Thoracic aorta (tissue), 2 donors: ENCODE data around the gene EMID1. TPM values are rescaled to one million over a fixed set of nuclear protein-coding genes. Genes with fewer than 3 reads are reported as not detected.

Experiments
- ATAC-seq: fragments of 150-250 bp; one replicate; pipeline ENCODE4 v1.8.0; 2017; ENCODE audit warnings: low read depth; ENCODE audit not compliant: insufficient number of reproducible peaks, low FRiP score
- DNase-seq: peaks from one replicate; pipeline ENCODE4 v3.0.0-alpha.2; 2020; ENCODE audit warnings: low spot score
- H3K27ac ChIP-seq, 2 donors: fragments of 200-600 bp; sonication (generic); 1 replicate in 1 of 2; 2 replicates in 1 of 2; pipeline ENCODE4 v1.5.1; 2016; ENCODE audit warnings: mild to moderate bottlenecking in 2 of 2, moderate library complexity in 2 of 2
- H3K27me3 ChIP-seq: fragments of 200-600 bp; sonication (generic); replicated peaks from 2 replicates; pipeline ENCODE4 v1.6.0; 2016; ENCODE audit warnings: mild to moderate bottlenecking; ENCODE audit not compliant: insufficient read depth
- H3K36me3 ChIP-seq: fragments of 200-600 bp; sonication (generic); one replicate; pipeline ENCODE4 v1.5.1; 2016
- H3K4me1 ChIP-seq, 2 donors: fragments of 200-600 bp; sonication (generic); 1 replicate in 1 of 2; 2 replicates in 1 of 2; pipeline versions ENCODE4 v1.5.1 to v1.6.0; 2016; ENCODE audit warnings: low read depth in 2 of 2, mild to moderate bottlenecking in 1 of 2; ENCODE audit not compliant: control insufficient read depth in 1 of 2
- H3K4me3 ChIP-seq: fragments of 200-600 bp; sonication (generic); 2 replicates; pipeline ENCODE4 v1.5.1; 2016; ENCODE audit warnings: mild to moderate bottlenecking
- H3K9me3 ChIP-seq: fragments of 200-600 bp; sonication (generic); 2 replicates; pipeline ENCODE4 v1.5.1; 2016
- total RNA-seq, 2 donors: library from RNA; depleted of rRNA; stranded (reverse); fragments of >200 nt; gene quantifications; one replicate each; pipeline versions ENCODE4 v1.1.0 to v1.2.3, GENCODE V29; 2016
- TF ChIP-seq, protein P1 (sequence below): fragments of 200-600 bp; sonication (generic); IDR thresholded peaks from one replicate; pipeline ENCODE4 v1.5.1; 2019; ENCODE audit warnings: antibody characterized with exemption

EMID1 gene
- total RNA-seq, 2 donors from 2014 or later, result 0.27 TPM; not detected in 1

DNA sequence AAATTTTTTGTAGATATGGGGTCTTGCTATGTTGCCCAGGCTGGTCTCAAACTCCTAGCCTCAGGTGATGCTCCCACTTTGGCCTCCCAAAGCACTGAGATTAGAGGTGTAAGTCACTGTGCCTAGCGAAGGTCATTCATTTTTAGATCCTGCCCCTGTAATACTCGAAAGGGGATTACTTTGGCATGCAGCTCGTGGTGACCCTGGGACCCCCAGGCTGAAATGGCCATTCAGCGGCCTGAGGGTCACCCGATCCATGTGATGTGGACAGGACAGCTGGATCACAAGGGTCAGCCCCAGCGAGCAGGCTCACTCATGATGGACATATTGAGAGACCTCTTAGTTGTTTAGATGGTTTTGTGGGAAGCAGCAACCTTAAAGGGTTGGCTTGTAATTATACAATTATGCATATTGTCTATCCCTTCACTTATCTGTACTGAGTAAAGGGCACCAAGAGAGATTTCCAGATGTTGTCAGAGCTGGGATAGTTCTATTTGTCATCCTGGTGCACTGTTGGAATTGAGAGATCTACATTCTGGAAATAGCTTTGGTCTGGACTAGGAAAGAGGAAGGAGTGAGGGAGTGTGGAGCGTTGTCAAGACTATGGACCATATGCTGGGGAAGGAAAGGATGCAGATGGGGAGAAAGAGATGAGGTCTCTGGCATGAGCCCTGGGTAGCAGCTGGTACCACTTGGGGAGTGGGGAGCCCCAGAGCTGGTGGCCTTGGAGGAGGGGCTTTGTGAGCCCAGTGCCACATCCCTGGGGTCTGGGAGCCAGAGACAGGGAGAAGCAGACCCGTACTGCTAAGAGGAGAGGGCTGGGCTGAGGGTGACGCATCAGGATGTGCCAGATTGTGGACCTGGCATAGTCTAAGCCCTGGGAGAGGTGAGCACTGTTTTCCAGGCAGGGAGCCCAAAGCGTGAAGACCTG lies 46.5 kb downstream of the EMID1 start:
- Histone ChIP-seq H3K9me3 (no peaks in the 10 kb centered on the region), H3K27me3 (no peaks in the 10 kb centered on the region), H3K4me1 (no peaks in the 10 kb centered on the region), H3K36me3 (no peaks in the 10 kb centered on the region), H3K27ac (no peak overlapping the region), H3K4me3 (no peak overlapping the region)
- no peak for ATAC-seq
- TF ChIP-seq, protein P1, sequence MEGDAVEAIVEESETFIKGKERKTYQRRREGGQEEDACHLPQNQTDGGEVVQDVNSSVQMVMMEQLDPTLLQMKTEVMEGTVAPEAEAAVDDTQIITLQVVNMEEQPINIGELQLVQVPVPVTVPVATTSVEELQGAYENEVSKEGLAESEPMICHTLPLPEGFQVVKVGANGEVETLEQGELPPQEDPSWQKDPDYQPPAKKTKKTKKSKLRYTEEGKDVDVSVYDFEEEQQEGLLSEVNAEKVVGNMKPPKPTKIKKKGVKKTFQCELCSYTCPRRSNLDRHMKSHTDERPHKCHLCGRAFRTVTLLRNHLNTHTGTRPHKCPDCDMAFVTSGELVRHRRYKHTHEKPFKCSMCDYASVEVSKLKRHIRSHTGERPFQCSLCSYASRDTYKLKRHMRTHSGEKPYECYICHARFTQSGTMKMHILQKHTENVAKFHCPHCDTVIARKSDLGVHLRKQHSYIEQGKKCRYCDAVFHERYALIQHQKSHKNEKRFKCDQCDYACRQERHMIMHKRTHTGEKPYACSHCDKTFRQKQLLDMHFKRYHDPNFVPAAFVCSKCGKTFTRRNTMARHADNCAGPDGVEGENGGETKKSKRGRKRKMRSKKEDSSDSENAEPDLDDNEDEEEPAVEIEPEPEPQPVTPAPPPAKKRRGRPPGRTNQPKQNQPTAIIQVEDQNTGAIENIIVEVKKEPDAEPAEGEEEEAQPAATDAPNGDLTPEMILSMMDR, result no peak
- no peak for DNase-seq

DNA sequence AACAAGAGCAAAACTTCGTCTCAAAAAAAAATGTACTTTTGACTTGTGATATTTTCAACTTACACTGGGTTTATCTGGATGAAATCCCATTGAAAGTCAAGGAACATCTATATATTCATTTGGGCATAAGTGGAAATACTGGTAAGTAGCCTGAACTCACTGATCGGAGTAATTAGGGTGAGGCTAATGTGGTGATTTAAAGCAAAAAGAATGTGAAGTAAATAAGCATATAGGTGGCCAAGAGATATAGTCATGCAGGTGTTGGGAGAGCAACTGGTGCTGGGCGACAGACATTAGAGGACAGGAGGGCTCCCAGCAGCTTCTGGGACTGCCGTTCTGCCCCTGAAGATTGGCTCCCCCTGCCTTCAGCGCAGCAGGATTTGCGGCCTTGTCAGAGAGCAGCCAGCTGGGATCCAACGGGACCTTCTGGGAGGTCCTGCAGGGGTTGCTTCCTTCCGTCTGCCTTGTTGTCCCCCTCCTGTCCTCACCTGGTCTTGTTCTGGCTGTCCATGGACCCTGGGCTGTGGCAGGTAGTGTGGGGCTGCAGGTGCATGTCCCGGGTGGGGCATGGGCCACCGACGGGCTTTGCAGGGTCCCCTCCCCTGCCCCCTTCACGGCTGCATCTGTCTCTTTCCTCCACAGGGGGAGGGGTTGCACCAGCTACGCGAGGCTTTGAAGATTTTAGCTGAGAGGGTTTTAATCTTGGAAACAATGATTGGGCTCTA lies 48.0 kb downstream of the EMID1 start:
- Histone ChIP-seq H3K9me3 (no peaks in the 10 kb centered on the region), H3K4me1 (no peaks in the 10 kb centered on the region), H3K36me3 (no peaks in the 10 kb centered on the region), H3K4me3 (no peak overlapping the region), H3K27ac (no peak overlapping the region), H3K27me3 (no peaks in the 10 kb centered on the region)
- TF ChIP-seq, protein P1, result no peak
- DNase-seq (no peak), ATAC-seq (no peak)

DNA sequence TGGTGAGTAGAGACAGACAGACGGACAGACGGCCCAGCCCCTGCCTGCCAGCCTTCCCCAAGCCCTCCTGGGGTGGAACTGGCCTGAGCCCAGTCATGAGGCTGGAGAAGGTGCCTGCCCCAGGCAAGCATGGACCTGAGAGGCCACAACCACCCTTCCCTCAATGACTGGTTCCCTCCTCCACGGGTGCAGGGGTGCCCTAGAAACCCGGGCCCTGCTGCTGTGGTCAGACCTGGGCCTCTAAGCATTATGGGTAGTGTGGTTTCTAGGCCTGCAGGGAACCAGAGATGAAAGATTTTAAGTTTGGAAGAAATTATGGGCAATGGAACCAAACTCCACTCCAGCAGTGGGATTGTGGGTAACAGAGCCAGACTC lies 48.6 kb downstream of the EMID1 start:
- DNase-seq (no peak), ATAC-seq (no peak)
- H3K27me3 ChIP-seq, result no peaks in the 10 kb centered on the region

DNA sequence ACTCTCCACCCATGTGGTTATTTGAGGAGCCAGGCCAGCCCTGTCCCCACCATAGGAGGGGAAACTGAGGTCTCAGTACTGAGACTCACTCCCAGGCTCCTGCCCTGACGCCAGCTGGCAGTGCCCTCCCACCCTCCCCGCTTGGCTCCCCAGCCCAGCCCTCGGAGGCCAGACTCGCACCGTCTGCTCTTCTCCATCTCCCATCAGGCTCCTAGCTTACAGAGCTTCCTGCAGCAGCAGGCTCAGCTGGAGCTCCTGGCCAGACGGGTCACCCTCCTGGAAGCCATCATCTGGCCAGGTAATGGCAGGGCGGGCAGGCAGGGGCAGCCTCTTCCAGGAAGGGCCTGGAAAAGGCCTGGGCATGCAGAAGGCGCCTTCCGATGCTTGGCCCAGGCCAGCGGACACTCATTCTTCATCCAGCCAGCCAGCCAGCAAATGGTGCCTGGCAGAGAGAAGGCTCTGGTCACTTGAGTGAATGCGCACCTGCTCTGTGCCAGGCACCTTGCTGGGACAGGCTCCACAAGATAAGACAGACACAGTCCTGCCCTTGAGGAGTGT lies 49.4 kb downstream of the EMID1 start:
- Histone ChIP-seq H3K27me3 (no peaks in the 10 kb centered on the region), H3K4me1 (no peaks in the 10 kb centered on the region), H3K9me3 (no peaks in the 10 kb centered on the region), H3K27ac (no peak overlapping the region), H3K4me3 (no peak overlapping the region), H3K36me3 (no peaks in the 10 kb centered on the region)
- no peak for DNase-seq
- no peak for ATAC-seq
- TF ChIP-seq, protein P1, result no peak

More for the DNA sequence above, 48.6 kb downstream of the EMID1 start:
- H3K36me3 ChIP-seq, result no peaks in the 10 kb centered on the region
- H3K4me3 ChIP-seq, result no peak overlapping the region
- TF ChIP-seq, protein P1, result no peak
- no peak overlapping the region for H3K27ac ChIP-seq
- H3K9me3 ChIP-seq, result no peaks in the 10 kb centered on the region
- no peaks in the 10 kb centered on the region for H3K4me1 ChIP-seq
